HUES48 (cell line): Measurements from ENCODE around the gene DYNLRB1.

Source experiments
- H3K27ac ChIP-seq: one replicate; pipeline ENCODE4 v1.7.0; 2013; ENCODE audit warnings: low read depth, low read length, inconsistent platforms
- H3K27me3 ChIP-seq: 2 replicates; pipeline ENCODE4 v1.6.1; 2013; ENCODE audit warnings: mild to moderate bottlenecking, low read length; ENCODE audit not compliant: control insufficient read depth, insufficient read depth
- H3K36me3 ChIP-seq: 2 replicates; pipeline ENCODE4 v1.6.1; 2013; ENCODE audit warnings: low read length; ENCODE audit not compliant: control insufficient read depth, insufficient read depth
- H3K4me1 ChIP-seq: 2 replicates; pipeline ENCODE4 v1.6.1; 2013; ENCODE audit warnings: mild to moderate bottlenecking, low read length; ENCODE audit not compliant: control insufficient read depth, insufficient read depth
- H3K4me3 ChIP-seq: 2 replicates; pipeline ENCODE4 v1.5.1; 2013; ENCODE audit warnings: mild to moderate bottlenecking, low read depth, low read length
- H3K9ac ChIP-seq: 2 replicates; pipeline ENCODE4 v1.6.1; 2013; ENCODE audit warnings: mild to moderate bottlenecking, low read depth, low read length, moderate library complexity
- H3K9me3 ChIP-seq: 2 replicates; pipeline ENCODE4 v1.6.1; 2013; ENCODE audit warnings: low read length; ENCODE audit not compliant: control insufficient read depth, insufficient read depth

DYNLRB1 gene

GRCh38 chr20:34559311-34560140, 43.3 kb downstream of the DYNLRB1 start:
- H3K27ac ChIP-seq, result no peak overlapping the region
- no peaks in the 10 kb centered on the region for H3K27me3 ChIP-seq
- no peaks in the 10 kb centered on the region for H3K4me1 ChIP-seq
- H3K9me3 ChIP-seq, result no peaks in the 10 kb centered on the region
- no peaks in the 10 kb centered on the region for H3K36me3 ChIP-seq
- H3K4me3 ChIP-seq, result peak overlapping the region; percentile 69
- H3K9ac ChIP-seq, result no peak overlapping the region

GRCh38 chr20:34560141-34560523, 43.9 kb downstream of the DYNLRB1 start:
- Histone ChIP-seq H3K27me3 (no peaks in the 10 kb centered on the region), H3K27ac (no peak overlapping the region), H3K4me3 (no peak overlapping the region), H3K9ac (no peak overlapping the region), H3K4me1 (no peaks in the 10 kb centered on the region), H3K36me3 (no peaks in the 10 kb centered on the region), H3K9me3 (no peaks in the 10 kb centered on the region)

GRCh38 chr20:34560614-34561013, 44.4 kb downstream of the DYNLRB1 start:
- Histone ChIP-seq H3K9me3 (no peaks in the 10 kb centered on the region), H3K4me3 (no peak overlapping the region), H3K27me3 (no peaks in the 10 kb centered on the region)

GRCh38 chr20:34561661-34562060, 45.4 kb downstream of the DYNLRB1 start:
- Histone ChIP-seq H3K27ac (no peak overlapping the region), H3K36me3 (no peaks in the 10 kb centered on the region), H3K4me3 (no peak overlapping the region), H3K4me1 (no peaks in the 10 kb centered on the region), H3K9me3 (no peaks in the 10 kb centered on the region), H3K27me3 (no peaks in the 10 kb centered on the region), H3K9ac (no peak overlapping the region)

More at GRCh38 chr20:34560614-34561013, 44.4 kb downstream of the DYNLRB1 start:
- Histone ChIP-seq H3K36me3 (no peaks in the 10 kb centered on the region), H3K9ac (no peak overlapping the region), H3K27ac (no peak overlapping the region), H3K4me1 (no peaks in the 10 kb centered on the region)

GRCh38 chr20:34562641-34563040, 46.4 kb downstream of the DYNLRB1 start:
- no peak overlapping the region for H3K4me3 ChIP-seq
- peaks cover under 1% of the 10 kb centered on the region; the same call in 1 of the 2 replicates for H3K4me1 ChIP-seq
- no peak overlapping the region for H3K9ac ChIP-seq
- no peak overlapping the region for H3K27ac ChIP-seq
- no peaks in the 10 kb centered on the region for H3K9me3 ChIP-seq
- no peaks in the 10 kb centered on the region for H3K27me3 ChIP-seq
- H3K36me3 ChIP-seq, result no peaks in the 10 kb centered on the region

GRCh38 chr20:34564833-34565232, 48.6 kb downstream of the DYNLRB1 start:
- H3K9ac ChIP-seq, result no peak overlapping the region
- H3K27me3 ChIP-seq, result no peaks in the 10 kb centered on the region
- H3K4me1 ChIP-seq, result peaks cover 10% of the 10 kb centered on the region
- H3K36me3 ChIP-seq, result 0 out of 2 replicates have a peak, but pooled peaks cover 4% of the 10 kb centered on the region
- no peak overlapping the region for H3K27ac ChIP-seq
- H3K9me3 ChIP-seq, result no peaks in the 10 kb centered on the region
- no peak overlapping the region for H3K4me3 ChIP-seq

- Histone ChIP-seq H3K9ac (no peak overlapping the region), H3K4me3 (no peak overlapping the region), H3K36me3 (peaks cover 9% of the 10 kb centered on the region; the same call in 1 of the 2 replicates), H3K27ac (no peak overlapping the region), H3K4me1 (peaks cover 10% of the 10 kb centered on the region), H3K9me3 (no peaks in the 10 kb centered on the region), H3K27me3 (no peaks in the 10 kb centered on the region)
These were observed 51.0 kb downstream of the DYNLRB1 start for GRCh38 chr20:34566978-34567891.

- no peak overlapping the region for H3K4me3 ChIP-seq
- H3K36me3 ChIP-seq, result peaks cover 9% of the 10 kb centered on the region; the same call in 1 of the 2 replicates
- H3K9ac ChIP-seq, result no peak overlapping the region
These were observed 52.0 kb downstream of the DYNLRB1 start for GRCh38 chr20:34567892-34568865.

GRCh38 chr20:34569598-34569997, 53.4 kb downstream of the DYNLRB1 start:
- no peak overlapping the region for H3K4me3 ChIP-seq
- peaks cover 10% of the 10 kb centered on the region for H3K4me1 ChIP-seq
- H3K9me3 ChIP-seq, result no peaks in the 10 kb centered on the region
- no peaks in the 10 kb centered on the region for H3K27me3 ChIP-seq
- no peak overlapping the region for H3K27ac ChIP-seq
- peaks cover 9% of the 10 kb centered on the region; the same call in 1 of the 2 replicates for H3K36me3 ChIP-seq
- no peak overlapping the region for H3K9ac ChIP-seq

More at GRCh38 chr20:34567892-34568865, 52.0 kb downstream of the DYNLRB1 start:
- H3K4me1 ChIP-seq, result peaks cover 10% of the 10 kb centered on the region
- no peaks in the 10 kb centered on the region for H3K9me3 ChIP-seq
- H3K27ac ChIP-seq, result no peak overlapping the region
- no peaks in the 10 kb centered on the region for H3K27me3 ChIP-seq

GRCh38 chr20:34570859-34571306, 54.7 kb downstream of the DYNLRB1 start:
- Histone ChIP-seq H3K4me1 (peaks cover 10% of the 10 kb centered on the region), H3K27ac (no peak overlapping the region), H3K36me3 (peaks cover 9% of the 10 kb centered on the region; the same call in 1 of the 2 replicates), H3K9me3 (no peaks in the 10 kb centered on the region), H3K27me3 (no peaks in the 10 kb centered on the region), H3K4me3 (no peak overlapping the region), H3K9ac (no peak overlapping the region)
